ENCODE data around the gene FHIT. TPM values are rescaled to one million over a fixed set of nuclear protein-coding genes. Genes with fewer than 3 reads are reported as not detected.

FHIT gene
- total and polyA plus RNA-seq, 7 donors: 0.98 to 10.4 (median 4.0) TPM

DNA sequence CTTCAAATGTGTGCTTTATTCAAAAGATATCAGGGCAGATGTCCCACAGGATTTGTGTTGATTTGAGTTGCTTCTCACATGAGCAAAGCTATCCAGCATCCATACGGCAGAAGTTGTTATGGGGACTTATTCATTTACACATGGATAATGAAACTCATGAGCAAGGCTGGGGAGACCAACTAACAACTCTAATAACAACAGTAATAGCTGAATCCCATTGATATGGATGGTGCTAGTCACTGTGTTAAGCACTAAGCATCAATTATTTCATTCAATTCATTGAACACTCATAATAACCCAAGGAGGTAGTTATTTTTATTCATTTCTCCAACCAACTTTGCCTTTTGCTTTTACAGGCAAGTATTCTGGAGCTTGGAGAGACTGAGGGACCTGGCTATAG, 1107.2 kb downstream of the FHIT start:
- no peaks in the 10 kb centered on the region for H3K36me3 ChIP-seq (ENCODE audit: insufficient read depth in 1 of 2, low read depth in 1 of 2)
- no peak for ATAC-seq
- no peaks in the 10 kb centered on the region for H3K4me1 ChIP-seq
- no peak overlapping the region for H3K27ac ChIP-seq
- no peaks in the 10 kb centered on the region for H3K9me3 ChIP-seq
- no peak for DNase-seq
- no peak overlapping the region for H3K4me3 ChIP-seq
- intact Hi-C loops (cut with DNase I): no loop called here
- no peaks in the 10 kb centered on the region for H3K27me3 ChIP-seq (ENCODE audit: insufficient read depth in 3 of 3, low read length in 2 of 3)
- WGBS, 3 donors: 81 to 92% (median 89%) methylated on average over 1 of the region's 1 CpG
- no peak for TF ChIP-seq CTCF (IDR thresholded peaks at IDR 0.05)

GRCh38 chr3:60142009-60142408, 1109.2 kb downstream of the FHIT start:
- Histone ChIP-seq H3K27ac (no peak overlapping the region), H3K36me3 (ENCODE audit: insufficient read depth in 1 of 2, low read depth in 1 of 2) (no peaks in the 10 kb centered on the region), H3K27me3 (ENCODE audit: insufficient read depth in 3 of 3, low read length in 2 of 3) (no peaks in the 10 kb centered on the region), H3K9me3 (no peaks in the 10 kb centered on the region), H3K4me1 (no peaks in the 10 kb centered on the region), H3K4me3 (no peak overlapping the region)
- WGBS, 3 donors: 30 to 53% (median 49%) methylated on average over 2 of the region's 2 CpGs
- DNase-seq (no peak), ATAC-seq (no peak)
- intact Hi-C loops (cut with DNase I): no loop called here
- no peak for TF ChIP-seq CTCF (IDR thresholded peaks at IDR 0.05)

DNA sequence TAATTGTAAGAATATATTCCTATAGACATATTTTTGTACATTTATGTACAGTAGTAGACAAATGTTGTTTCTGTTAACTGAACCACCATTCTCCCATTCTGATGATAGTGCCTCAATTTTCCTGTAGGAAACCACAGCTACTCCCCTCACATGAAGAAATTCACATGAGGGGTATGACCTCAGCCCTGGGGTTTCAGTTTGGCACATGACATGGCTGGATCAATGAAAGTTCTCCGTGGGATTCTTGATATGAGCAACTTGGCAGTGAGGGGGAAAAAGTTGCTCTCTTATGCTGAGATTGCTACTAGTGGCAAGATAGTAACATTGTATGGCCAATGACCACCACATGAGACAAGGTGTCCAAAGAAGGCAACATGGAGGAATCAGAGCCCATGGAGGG, 1111.1 kb downstream of the FHIT start:
- H3K27ac ChIP-seq: no peak overlapping the region
- no peaks in the 10 kb centered on the region for H3K36me3 ChIP-seq (ENCODE audit: insufficient read depth in 1 of 2, low read depth in 1 of 2)
- no peak for ATAC-seq
- no peaks in the 10 kb centered on the region for H3K9me3 ChIP-seq
- 75 to 87% (median 85%) methylated on average over 1 of the region's 1 CpG for WGBS, 3 donors
- DNase-seq: no peak
- H3K27me3 ChIP-seq (ENCODE audit: insufficient read depth in 3 of 3, low read length in 2 of 3): no peaks in the 10 kb centered on the region
- no peak for TF ChIP-seq CTCF (IDR thresholded peaks at IDR 0.05)
- H3K4me1 ChIP-seq: no peaks in the 10 kb centered on the region
- intact Hi-C loops (cut with DNase I): no loop called here
- H3K4me3 ChIP-seq: no peak overlapping the region

GRCh38 chr3:60136601-60137000, 1114.7 kb downstream of the FHIT start:
- Histone ChIP-seq H3K4me1 (peaks cover 11% of the 10 kb centered on the region), H3K9me3 (no peaks in the 10 kb centered on the region), H3K4me3 (no peak overlapping the region), H3K27ac (no peak overlapping the region), H3K36me3 (ENCODE audit: insufficient read depth in 1 of 2, low read depth in 1 of 2) (no peaks in the 10 kb centered on the region), H3K27me3 (ENCODE audit: insufficient read depth in 3 of 3, low read length in 2 of 3) (no peaks in the 10 kb centered on the region)
- no peak for DNase-seq
- intact Hi-C loops (cut with DNase I): no loop called here
- ATAC-seq: no peak
- no peak for TF ChIP-seq CTCF (IDR thresholded peaks at IDR 0.05)
- 72 to 88% (median 83%) methylated on average over 4 of the region's 4 CpGs for WGBS, 3 donors

DNA sequence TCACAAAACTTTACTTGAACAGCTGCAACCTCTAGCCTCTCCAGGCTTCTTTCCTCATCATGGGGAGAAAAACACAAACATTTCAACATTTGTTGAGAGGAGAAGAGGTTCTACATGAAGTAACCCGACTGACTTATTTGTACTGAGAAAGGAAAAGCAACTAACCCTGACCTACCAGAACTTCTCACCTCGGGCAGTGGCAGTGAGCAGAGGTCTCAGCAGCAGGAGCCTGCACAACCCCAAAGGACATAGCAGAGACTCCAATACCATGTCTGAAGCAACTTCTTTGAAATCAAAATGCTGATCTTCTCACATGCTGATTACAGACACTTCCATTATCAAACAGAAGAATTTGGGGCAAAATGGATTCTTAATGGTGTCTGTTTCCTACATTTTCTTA, 1115.8 kb downstream of the FHIT start:
- Histone ChIP-seq H3K9me3 (no peaks in the 10 kb centered on the region), H3K4me3 (no peak overlapping the region), H3K4me1 (peaks cover 11% of the 10 kb centered on the region), H3K27me3 (ENCODE audit: insufficient read depth in 3 of 3, low read length in 2 of 3) (no peaks in the 10 kb centered on the region), H3K27ac (no peak overlapping the region), H3K36me3 (ENCODE audit: insufficient read depth in 1 of 2, low read depth in 1 of 2) (no peaks in the 10 kb centered on the region)
- no peak for ATAC-seq
- DNase-seq: no peak
- TF ChIP-seq CTCF (IDR thresholded peaks at IDR 0.05): no peak
- 67 to 85% (median 71%) methylated on average over 2 of the region's 2 CpGs for WGBS, 3 donors
- intact Hi-C loops (cut with DNase I): no loop called here

All from psoas muscle (tissue), 8 donors.